Measurements from ENCODE around the gene RFX8. TPM values are rescaled to one million over a fixed set of nuclear protein-coding genes. Genes with fewer than 3 reads are reported as not detected.

The RFX8 gene
- total and polyA plus RNA-seq, 2 of the 4 experiments (the other 2 are of a cell fraction): 2.9 to 5.3 TPM

DNA sequence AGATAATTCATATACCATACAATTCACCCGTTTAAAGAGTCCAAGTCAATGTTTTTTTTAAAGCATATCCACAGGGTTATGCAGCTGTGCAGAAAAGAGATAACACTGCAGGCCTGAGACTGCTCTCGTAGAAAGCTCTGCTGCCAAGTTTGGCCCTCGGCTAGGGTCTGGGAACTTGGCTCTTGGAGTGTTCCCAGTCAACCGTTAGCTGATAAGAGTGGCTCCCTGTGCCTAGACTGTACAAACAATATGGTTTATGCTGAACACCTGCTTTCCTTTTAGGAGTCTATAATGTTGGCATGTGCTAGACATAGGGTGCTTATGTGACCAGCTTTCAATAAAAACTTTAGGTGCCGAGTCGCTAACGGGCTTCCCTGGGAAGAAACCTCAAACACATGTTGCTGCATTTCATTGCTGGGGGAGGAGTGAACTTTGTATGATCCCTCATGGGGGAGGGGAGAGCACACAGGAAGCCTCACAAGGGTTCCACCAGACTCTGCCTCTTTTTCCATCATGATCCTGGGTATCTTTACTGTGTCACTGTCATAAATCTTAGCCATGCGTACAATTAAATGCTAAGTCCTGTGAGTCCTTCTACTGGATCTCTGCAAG is 34.7 kb downstream of the RFX8 start:
- in situ Hi-C loops (cut with MboI; ENCODE audit: low sequenced_read_pairs) (no loop called here), dilution Hi-C loops (cut with HindIII; ENCODE audit: low sequenced_read_pairs, unreplicated experiment) (no loop called here), intact Hi-C loops (cut with micrococcal nuclease) (no loop called here)
- Histone ChIP-seq H4K5ac (ENCODE audit: low read depth, low read length) (peak overlapping the region; percentile 59; the same call in 1 of the 2 replicates), H2BK15ac (ENCODE audit: low read depth, low read length) (no peak overlapping the region; the same call in 2 of the 3 replicates), H4K20me1 (ENCODE audit: insufficient read depth, low read length) (no peaks in the 10 kb centered on the region), H3K9ac (ENCODE audit: low read depth, low read length) (no peak overlapping the region), H3K27me3 (ENCODE audit: control insufficient read depth, insufficient read depth, low read length) (no peaks in the 10 kb centered on the region), H3K4ac (ENCODE audit: low read depth, low read length) (peak overlapping the region; percentile 76), H3K4me1 (ENCODE audit: control insufficient read depth, insufficient read depth, low read length) (peaks cover 10% of the 10 kb centered on the region), H4K91ac (ENCODE audit: insufficient read depth, low read depth, low read length) (no peak overlapping the region), H3K27ac (ENCODE audit: insufficient read depth, low read length) (no peak overlapping the region), H3K9me3 (ENCODE audit: control insufficient read depth, insufficient read depth, low read length) (no peaks in the 10 kb centered on the region), H2AK5ac (ENCODE audit: low read depth, low read length) (peak overlapping the region; percentile 36; the same call in 1 of the 2 replicates), H4K8ac (ENCODE audit: low read depth in 2 of 2, low read length in 2 of 2) (peak overlapping the region in 1 of 2 experiments; percentile 35; a peak in 1 of 4 replicates), H3K9me1 (ENCODE audit: insufficient read depth, low read length) (peaks cover 27% of the 10 kb centered on the region; the same call in 1 of the 2 replicates), H3K4me2 (ENCODE audit: low read depth, low read length) (peak overlapping the region; percentile 50), H3K14ac (replicated peaks; ENCODE audit: low read depth, low read length) (peak overlapping the region; percentile 3; the same call in 1 of the 2 replicates), H3K56ac (ENCODE audit: extremely low read depth, insufficient read depth, low read length) (no peak overlapping the region), H3K18ac (ENCODE audit: low read depth, low read length) (no peak overlapping the region), H2BK120ac (ENCODE audit: low read depth, low read length) (peak overlapping the region; percentile 23; the same call in 1 of the 2 replicates), H3K79me1 (ENCODE audit: low read depth in 1 of 2, low read length in 2 of 2) (peaks cover 30 to 62% of the 10 kb centered on the region in 2 experiments), H2AK9ac (replicated peaks; ENCODE audit: low read depth, low read length, poor library complexity) (no peak overlapping the region), H2AFZ (replicated peaks; ENCODE audit: low read length, poor library complexity) (peak overlapping the region; percentile 14), H3K4me3 (ENCODE audit: insufficient read depth, low read depth, low read length) (no peak overlapping the region), H3K23ac (ENCODE audit: low read depth, low read length) (peak overlapping the region; percentile 43; the same call in 1 of the 2 replicates), H3K36me3 (ENCODE audit: control insufficient read depth, insufficient read depth, low read length) (no peaks in the 10 kb centered on the region), H2BK20ac (ENCODE audit: low read depth, low read length) (no peak overlapping the region; the same call in 1 of the 2 replicates), H2BK5ac (ENCODE audit: low read depth, low read length, poor library complexity, severe bottlenecking) (no peak overlapping the region)
- ATAC-seq (ENCODE audit: low read depth) (no peak), DNase-seq (peak; percentile 66)
- WGBS, 2 experiments (ENCODE audit: extremely low coverage in 2 of 2, insufficient read length in 1 of 2): 57% methylated on average over 3 of the region's 8 CpGs; no CpG with 5 or more reads in 1 of the 2 experiments
- no TSS peak for BruUV-seq (replicated peaks)
- ChIA-PET POLR2A (ENCODE audit: unreplicated experiment) (no interaction called here), CTCF (no interaction called here)
- TF ChIP-seq SMC3 (IDR thresholded peaks at IDR 0.05; ENCODE audit: low read depth, low read length): no peak

Measured in IMR-90 (cell line).